ENCODE measurements around the gene COMP.
"Not testable (repeated sequence)": the region's sequence is repeated elsewhere in the genome, so short reads cannot be mapped to it uniquely, and the experiment has no call there.

COMP gene

GRCh38 chr19:18790566-18791314 lies at the start of gene COMP:
Gene COMP, minus strand, starts transcription at chr19:18791305. Its CDS starts 36 bp downstream, at chr19:18791269.
- no peak for DNase-seq (ENCODE audit: low read depth in 1 of 2, low spot score in 1 of 2)

- no peak for DNase-seq (ENCODE audit: low read depth in 1 of 2, low spot score in 1 of 2)
Measured at GRCh38 chr19:18840288-18841267, 49.5 kb upstream of the COMP start.

GRCh38 chr19:18839465-18840287 lies 48.6 kb upstream of the COMP start:
- no peak for DNase-seq (ENCODE audit: low read depth in 1 of 2, low spot score in 1 of 2)

- no peak for DNase-seq (ENCODE audit: low read depth in 1 of 2, low spot score in 1 of 2)
Measured at GRCh38 chr19:18834644-18834984, 43.5 kb upstream of the COMP start.

- DNase-seq (ENCODE audit: low read depth in 1 of 2, low spot score in 1 of 2), result no peak
Measured at GRCh38 chr19:18833849-18834643, 42.9 kb upstream of the COMP start.

GRCh38 chr19:18833141-18833476 lies 42.0 kb upstream of the COMP start:
- no peak for DNase-seq (ENCODE audit: low read depth in 1 of 2, low spot score in 1 of 2)

- DNase-seq (ENCODE audit: low read depth in 1 of 2, low spot score in 1 of 2), result no peak
Measured at GRCh38 chr19:18832306-18833140, 41.4 kb upstream of the COMP start.

- peak; percentile 93 for DNase-seq (ENCODE audit: low read depth in 1 of 2, low spot score in 1 of 2)
Measured at GRCh38 chr19:18831524-18832305, 40.6 kb upstream of the COMP start, which contains the start of gene UPF1. Gene UPF1, plus strand, starts transcription at chr19:18831959. Its CDS starts 251 bp downstream, at chr19:18832210.

GRCh38 chr19:18830488-18830887 lies 39.4 kb upstream of the COMP start:
- DNase-seq (ENCODE audit: low read depth in 1 of 2, low spot score in 1 of 2), result no peak

GRCh38 chr19:18828786-18829185 lies 37.7 kb upstream of the COMP start:
- DNase-seq (ENCODE audit: low read depth in 1 of 2, low spot score in 1 of 2), result no peak

GRCh38 chr19:18817574-18817973 lies 26.5 kb upstream of the COMP start:
- DNase-seq (ENCODE audit: low read depth in 1 of 2, low spot score in 1 of 2), result no peak

GRCh38 chr19:18816645-18817044 lies 25.5 kb upstream of the COMP start:
- DNase-seq (ENCODE audit: low read depth in 1 of 2, low spot score in 1 of 2), result not testable (repeated sequence)

- DNase-seq (ENCODE audit: low read depth in 1 of 2, low spot score in 1 of 2), result no peak
Measured at GRCh38 chr19:18815673-18816072, 24.6 kb upstream of the COMP start.

- no peak for DNase-seq (ENCODE audit: low read depth in 1 of 2, low spot score in 1 of 2)
Measured at GRCh38 chr19:18814063-18814462, 23.0 kb upstream of the COMP start.

- DNase-seq (ENCODE audit: low read depth in 1 of 2, low spot score in 1 of 2), result not testable (repeated sequence)
Measured at GRCh38 chr19:18811638-18812037, 20.5 kb upstream of the COMP start.

GRCh38 chr19:18809149-18809868 lies 18.2 kb upstream of the COMP start:
- no peak for DNase-seq (ENCODE audit: low read depth in 1 of 2, low spot score in 1 of 2)

GRCh38 chr19:18807861-18808331 lies 16.8 kb upstream of the COMP start:
- DNase-seq (ENCODE audit: low read depth in 1 of 2, low spot score in 1 of 2), result no peak

- DNase-seq (ENCODE audit: low read depth in 1 of 2, low spot score in 1 of 2), result no peak
Measured at GRCh38 chr19:18804643-18805042, 13.5 kb upstream of the COMP start.
